Neural crest cell (in vitro differentiated cells): Measurements from ENCODE around the gene OSBPL2. TPM values are rescaled to one million over a fixed set of nuclear protein-coding genes. Genes with fewer than 3 reads are reported as not detected.

Experiments used
- DNase-seq: peaks from one replicate; pipeline ENCODE4 v3.0.0; 2021; ENCODE audit warnings: low read depth, mixed read lengths, low spot score
- H3K27ac Mint-ChIP-seq: one replicate; pipeline ENCODE4 v1.8.0; 2021; ENCODE audit warnings: mild to moderate bottlenecking, mixed read lengths; ENCODE audit not compliant: unreplicated experiment
- H3K27me3 Mint-ChIP-seq: 2 replicates; pipeline ENCODE4 v1.8.0; 2021; ENCODE audit warnings: low read depth, mild to moderate bottlenecking, mixed read lengths
- H3K36me3 Mint-ChIP-seq: 2 replicates; pipeline ENCODE4 v1.8.0; 2021; ENCODE audit warnings: low read depth, mild to moderate bottlenecking, mixed read lengths
- H3K4me1 Mint-ChIP-seq: 2 replicates; pipeline ENCODE4 v1.8.0; 2021; ENCODE audit warnings: mixed read lengths
- H3K4me3 Mint-ChIP-seq: one replicate; pipeline ENCODE4 v1.8.0; 2021; ENCODE audit warnings: mild to moderate bottlenecking, mixed read lengths
- H3K9me3 Mint-ChIP-seq: 2 replicates; pipeline ENCODE4 v1.8.0; 2021; ENCODE audit warnings: mixed read lengths
- CTCF ChIP-seq: fragments of 200-600 bp; sonication (generic); conservative IDR thresholded peaks from 2 replicates; pipeline ENCODE4 v1.5.0; 2021; ENCODE audit warnings: antibody characterized with exemption, mild to moderate bottlenecking
- total RNA-seq: library from RNA; stranded (reverse); gene quantifications from 2 replicates; pipeline ENCODE4 v1.2.1, GENCODE V29; 2021

Gene OSBPL2
- total RNA-seq, 1 donor from 2014 or later: 33.1 TPM

DNA sequence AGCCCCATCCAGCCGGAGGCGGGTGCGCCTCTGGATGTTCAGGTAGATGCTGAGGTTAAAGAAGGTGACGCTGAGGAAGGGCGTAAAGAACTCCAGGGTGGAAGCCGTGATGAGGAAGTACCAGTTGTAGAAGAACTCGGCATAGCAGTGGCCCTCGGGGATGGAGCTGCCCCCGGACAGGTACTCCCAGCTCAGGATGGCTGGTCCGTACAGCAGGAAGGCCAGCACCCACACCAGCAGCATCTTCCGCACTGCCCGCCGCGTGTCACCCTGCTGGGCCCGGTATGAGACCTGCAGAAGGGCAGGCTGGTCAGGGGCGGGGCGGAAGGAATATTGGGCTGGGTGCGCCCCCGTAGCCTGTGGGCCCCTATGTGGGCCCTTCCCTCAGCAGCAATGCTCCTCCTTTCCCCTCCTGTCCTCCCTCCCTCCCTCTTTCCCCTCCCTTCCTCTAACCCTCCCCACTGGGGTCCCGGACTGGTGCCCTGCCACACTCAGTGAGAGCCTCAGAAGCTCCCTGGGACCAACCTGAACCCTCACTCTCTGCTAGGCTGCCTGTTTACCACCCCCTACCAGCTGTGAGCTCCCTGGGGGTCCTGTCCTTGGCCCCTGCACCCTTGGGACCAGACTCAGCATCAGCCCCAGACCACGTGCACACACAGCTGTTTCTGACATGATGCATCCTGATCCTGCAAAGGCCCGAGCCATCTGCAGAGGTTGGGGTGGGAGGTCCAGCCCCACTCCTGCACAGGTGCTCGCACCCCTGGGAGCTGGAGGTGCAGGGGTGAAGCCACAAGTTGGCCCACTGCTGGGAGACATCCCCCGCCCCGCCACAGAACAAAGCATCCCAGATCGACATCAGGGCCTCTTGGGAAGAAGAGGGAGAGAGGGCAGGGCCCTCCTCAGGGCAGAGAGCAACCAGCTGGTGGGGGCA lies 21.4 kb upstream of the OSBPL2 start:
- no peaks in the 10 kb centered on the region for H3K9me3 Mint-ChIP-seq

GRCh38 chr20:62217913-62218773 lies 20.2 kb upstream of the OSBPL2 start:
- no peak overlapping the region for H3K4me3 Mint-ChIP-seq
- H3K27ac Mint-ChIP-seq: no peak overlapping the region
- H3K4me1 Mint-ChIP-seq: peaks cover 3% of the 10 kb centered on the region
- no peaks in the 10 kb centered on the region for H3K36me3 Mint-ChIP-seq
- peaks cover 82% of the 10 kb centered on the region for H3K27me3 Mint-ChIP-seq
- no peak for DNase-seq
- no peaks in the 10 kb centered on the region for H3K9me3 Mint-ChIP-seq
- TF ChIP-seq CTCF: no peak

More for the DNA sequence above, 21.4 kb upstream of the OSBPL2 start:
- no peaks in the 10 kb centered on the region for H3K36me3 Mint-ChIP-seq
- no peak overlapping the region for H3K27ac Mint-ChIP-seq
- no peak for TF ChIP-seq CTCF
- H3K4me3 Mint-ChIP-seq: no peak overlapping the region
- DNase-seq: no peak
- H3K4me1 Mint-ChIP-seq: peaks cover 8% of the 10 kb centered on the region
- peaks cover 73% of the 10 kb centered on the region for H3K27me3 Mint-ChIP-seq

DNA sequence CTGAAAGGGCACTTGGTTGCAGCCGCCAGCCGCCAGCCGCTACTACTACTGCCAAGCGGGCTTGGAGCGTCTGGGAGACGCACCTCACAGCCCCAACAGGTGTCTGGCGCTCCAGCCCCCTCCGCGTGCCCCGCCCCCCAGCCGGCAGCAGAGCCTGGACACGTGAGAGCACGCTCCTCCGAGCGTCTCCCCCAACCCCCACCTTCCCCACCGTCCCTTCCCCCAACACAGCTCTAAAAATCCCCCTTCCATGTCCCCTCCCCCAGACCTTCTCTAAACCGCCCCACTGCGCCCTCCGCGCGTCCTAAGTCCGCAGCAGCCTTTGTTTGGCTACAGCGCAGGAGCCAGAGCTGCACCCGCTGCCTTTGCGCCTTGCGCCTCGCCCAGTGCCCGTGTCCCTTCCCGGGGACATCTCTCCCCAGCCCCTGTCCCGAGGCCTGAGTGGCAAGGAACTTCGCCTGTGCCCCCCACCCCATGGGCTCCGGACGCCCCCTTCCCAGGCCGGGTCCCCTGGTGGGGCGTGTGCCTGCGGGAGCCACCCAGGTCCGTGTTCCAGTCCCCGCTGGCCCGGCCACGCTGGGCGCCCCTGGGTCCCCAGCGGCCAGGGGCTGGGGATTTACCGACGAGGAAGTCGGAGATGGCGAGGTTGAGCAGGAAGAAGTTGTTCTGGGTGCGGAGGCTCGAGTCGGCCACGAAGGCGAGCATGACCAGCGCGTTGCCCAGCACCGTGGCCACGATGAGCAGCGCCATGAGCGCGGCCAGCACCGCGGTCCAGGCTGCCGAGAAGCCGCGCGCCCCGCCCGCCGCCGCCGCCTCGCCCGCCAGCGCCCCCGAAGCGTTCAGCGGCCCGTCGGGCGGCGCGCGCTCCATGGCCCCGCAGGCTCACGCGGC lies 19.0 kb upstream of the OSBPL2 start:
- Mint-ChIP-seq H3K27ac (no peak overlapping the region), H3K36me3 (no peaks in the 10 kb centered on the region), H3K27me3 (peaks cover 84% of the 10 kb centered on the region), H3K9me3 (no peaks in the 10 kb centered on the region), H3K4me3 (peak overlapping the region; percentile 49), H3K4me1 (peaks cover 3% of the 10 kb centered on the region)
- DNase-seq: no peak
- TF ChIP-seq CTCF: no peak

- TF ChIP-seq CTCF: no peak
- Mint-ChIP-seq H3K36me3 (no peaks in the 10 kb centered on the region), H3K4me1 (peaks cover 3% of the 10 kb centered on the region), H3K27me3 (peaks cover 84% of the 10 kb centered on the region), H3K4me3 (peak within 1 kb of the TSS; percentile 49), H3K9me3 (no peaks in the 10 kb centered on the region), H3K27ac (no peak within 1 kb of the TSS)
- DNase-seq: peak; percentile 65
These were observed 18.2 kb upstream of the OSBPL2 start, which contains the start of gene HRH3 for GRCh38 chr20:62219992-62220665. HRH3 (minus strand) TSS chr20:62220278; CDS start chr20:62219970, 308 bp downstream.
